Pancreas (tissue), 10 donors: ENCODE measurements around the gene GPN1. TPM values are rescaled to one million over a fixed set of nuclear protein-coding genes. Genes with fewer than 3 reads are reported as not detected.
"Not testable (repeated sequence)": the region's sequence is repeated elsewhere in the genome, so short reads cannot be mapped to it uniquely, and the experiment has no call there.

Experiments
- ATAC-seq, 4 donors: fragments of 200-7000 bp; cut with Tn5 transposase; one replicate each; pipeline versions ENCODE4 v1.8.0 to v1.9.1; 2020; ENCODE audit warnings: mild to moderate bottlenecking in 4 of 4, moderate library complexity in 4 of 4
- DNase-seq, 6 donors: peaks; one replicate each; pipeline ENCODE4 v3.0.0-alpha.2; 2020
- FAIRE-seq: peaks from 2 replicates; lab custom pipeline; 2012; peaks lifted over from hg19 to GRCh38; lab: Jason Lieb, UNC
- H3K27ac ChIP-seq, 4 donors: fragments of 200-600 bp; sonication (generic); 1 replicate in 3 of 4; 2 replicates in 1 of 4; pipeline versions ENCODE4 v1.5.0 to v1.8.0; 2020
- H3K27me3 ChIP-seq, 4 donors: fragments of 200-600 bp; one replicate each; pipeline ENCODE4 v1.8.0; 2021
- H3K36me3 ChIP-seq, 3 donors: fragments of 200-600 bp; sonication (generic) in 1 of 3; one replicate each; pipeline versions ENCODE4 v1.5.0 to v1.8.0; 2020 to 2021
- H3K4me1 ChIP-seq, 3 donors: fragments of 200-600 bp; one replicate each; pipeline ENCODE4 v1.8.0; 2021
- H3K4me3 ChIP-seq, 4 donors: fragments of 200-600 bp; sonication (generic) in 2 of 4; one replicate each; pipeline versions ENCODE4 v1.5.0 to v1.8.0; 2020 to 2021
- H3K9me3 ChIP-seq, 4 donors: fragments of 200-600 bp; one replicate each; pipeline ENCODE4 v1.8.0; 2021
- WGBS, 2 donors: extraction: QIAGEN DNeasy Blood & Tissue Kit; methylation state at CpG; one replicate each; pipeline ENCODE4 v1.1.7; 2013; 5-methylcytosine and 5-hydroxymethylcytosine counted together
- intact Hi-C, 3 donors: fragments of 100-400 bp; cut with DNase I; formaldehyde crosslinking; loops; one replicate each; pipeline versions ENCODE4 v1.11.1 to v1.14.2; 2022
- polyA plus RNA-seq, 2 donors: library from polyadenylated mRNA; stranded (reverse); fragments of 200-250 nt; gene quantifications; one replicate each; pipeline ENCODE4 v1.2.3, GENCODE V29; 2013
- total RNA-seq, 6 donors: library from RNA; stranded (reverse); fragmentation: NEBNext Ultra II Directional in 4 of 6; extraction: Animal tissue kit (Norgen Biotek cat#: 25700) in 4 of 6; gene quantifications; one replicate each; pipeline versions ENCODE4 v1.2.1 to v1.2.4, GENCODE V29; 2021 to 2023
- TF ChIP-seq, protein P1 (sequence below), 4 donors: fragments of 200-600 bp; sonication (generic) in 3 of 4; IDR thresholded peaks; one replicate each; pipeline versions ENCODE4 v1.5.0 to v1.8.0; 2021; ENCODE audit warnings: antibody characterized with exemption in 4 of 4
- donor health status: healthy with polysubstance abuse.
- donor health status: DM: no; HTN: no; CAD: no; lungs with moderate emphysema.
- donor health status: DM: no; HTN: no; CAD: no.
- donor health status: control.
- donor health status: control.
- donor health status: Bipolar disorder and iron deficiency.
- donor health status: DM: yes; HTN: yes; CAD: no.
- donor health status: DM: no; HTN: no; CAD: no.
- donor health status: DM: no; HTN: no; CAD: no.
- donor health status: DM: yes; HTN: yes; CAD: no.

GPN1 gene
- total and polyA plus RNA-seq, 8 donors: 7.9 to 17.0 (median 12.0) TPM

DNA sequence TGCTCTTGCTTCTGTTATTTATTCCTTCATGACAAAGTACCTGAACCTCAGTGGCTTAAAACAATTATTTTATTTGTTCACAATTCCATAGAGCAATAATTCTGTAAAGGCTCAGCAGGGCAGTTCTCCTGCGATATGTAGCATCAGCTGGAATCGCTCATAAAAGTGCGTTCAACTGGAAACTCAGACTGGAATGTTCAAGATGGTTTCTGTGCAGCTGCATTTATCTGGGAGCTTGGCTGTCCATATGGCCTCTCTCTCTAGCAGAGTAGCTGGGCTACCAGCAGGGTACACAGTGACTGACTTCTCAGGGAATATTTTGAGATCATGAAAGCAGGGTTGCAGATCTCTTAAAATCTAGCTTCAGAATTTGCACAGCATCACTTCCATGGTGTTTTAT is 13.5 kb upstream of the GPN1 start:
- no peaks in the 10 kb centered on the region for H3K9me3 ChIP-seq
- H3K27me3 ChIP-seq: no peaks in the 10 kb centered on the region
- FAIRE-seq (no peak), ATAC-seq (no peak), DNase-seq (no peak)
- H3K4me1 ChIP-seq: no peaks in the 10 kb centered on the region
- TF ChIP-seq, protein P1, sequence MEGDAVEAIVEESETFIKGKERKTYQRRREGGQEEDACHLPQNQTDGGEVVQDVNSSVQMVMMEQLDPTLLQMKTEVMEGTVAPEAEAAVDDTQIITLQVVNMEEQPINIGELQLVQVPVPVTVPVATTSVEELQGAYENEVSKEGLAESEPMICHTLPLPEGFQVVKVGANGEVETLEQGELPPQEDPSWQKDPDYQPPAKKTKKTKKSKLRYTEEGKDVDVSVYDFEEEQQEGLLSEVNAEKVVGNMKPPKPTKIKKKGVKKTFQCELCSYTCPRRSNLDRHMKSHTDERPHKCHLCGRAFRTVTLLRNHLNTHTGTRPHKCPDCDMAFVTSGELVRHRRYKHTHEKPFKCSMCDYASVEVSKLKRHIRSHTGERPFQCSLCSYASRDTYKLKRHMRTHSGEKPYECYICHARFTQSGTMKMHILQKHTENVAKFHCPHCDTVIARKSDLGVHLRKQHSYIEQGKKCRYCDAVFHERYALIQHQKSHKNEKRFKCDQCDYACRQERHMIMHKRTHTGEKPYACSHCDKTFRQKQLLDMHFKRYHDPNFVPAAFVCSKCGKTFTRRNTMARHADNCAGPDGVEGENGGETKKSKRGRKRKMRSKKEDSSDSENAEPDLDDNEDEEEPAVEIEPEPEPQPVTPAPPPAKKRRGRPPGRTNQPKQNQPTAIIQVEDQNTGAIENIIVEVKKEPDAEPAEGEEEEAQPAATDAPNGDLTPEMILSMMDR (IDR thresholded peaks at IDR 0.05): no peak
- H3K36me3 ChIP-seq: peaks cover 0 to 36% (median 13%) of the 10 kb centered on the region in 3 donors
- no peak overlapping the region for H3K4me3 ChIP-seq
- intact Hi-C loops: no loop called here
- 96 to 98% methylated on average over 3 of the region's 3 CpGs for WGBS, 2 donors
- H3K27ac ChIP-seq: no peak overlapping the region

DNA sequence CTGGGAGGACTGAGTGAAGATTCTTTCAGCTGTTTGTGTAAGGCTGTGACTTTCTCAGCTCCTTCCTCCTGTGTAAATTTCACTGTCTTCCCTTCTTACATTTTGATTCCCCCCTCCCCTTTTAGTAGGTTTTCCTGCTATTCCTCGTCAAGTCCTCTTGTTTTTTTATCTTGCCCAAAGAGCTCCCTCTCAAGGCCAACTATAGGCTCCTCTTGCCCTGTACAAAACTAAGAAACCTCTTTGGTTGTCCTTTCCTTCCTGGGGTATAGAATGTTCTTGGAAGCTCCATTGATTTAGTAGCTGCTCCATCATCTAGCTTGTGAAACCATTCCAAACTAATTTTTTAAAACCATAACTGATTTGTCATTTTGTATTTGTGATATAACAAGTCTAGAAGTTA is 7.3 kb upstream of the GPN1 start:
- Histone ChIP-seq H3K9me3 (no peaks in the 10 kb centered on the region), H3K4me3 (no peak overlapping the region), H3K4me1 (no peaks in the 10 kb centered on the region), H3K27ac (no peak overlapping the region), H3K27me3 (no peaks in the 10 kb centered on the region), H3K36me3 (peaks cover 0 to 30% (median 4%) of the 10 kb centered on the region in 3 donors)
- DNase-seq: no peak
- no peak for FAIRE-seq
- no peak for ATAC-seq
- intact Hi-C loops: no loop called here
- WGBS, 2 donors: 81 to 84% methylated on average over 1 of the region's 1 CpG
- TF ChIP-seq, protein P1 (IDR thresholded peaks at IDR 0.05): no peak

DNA sequence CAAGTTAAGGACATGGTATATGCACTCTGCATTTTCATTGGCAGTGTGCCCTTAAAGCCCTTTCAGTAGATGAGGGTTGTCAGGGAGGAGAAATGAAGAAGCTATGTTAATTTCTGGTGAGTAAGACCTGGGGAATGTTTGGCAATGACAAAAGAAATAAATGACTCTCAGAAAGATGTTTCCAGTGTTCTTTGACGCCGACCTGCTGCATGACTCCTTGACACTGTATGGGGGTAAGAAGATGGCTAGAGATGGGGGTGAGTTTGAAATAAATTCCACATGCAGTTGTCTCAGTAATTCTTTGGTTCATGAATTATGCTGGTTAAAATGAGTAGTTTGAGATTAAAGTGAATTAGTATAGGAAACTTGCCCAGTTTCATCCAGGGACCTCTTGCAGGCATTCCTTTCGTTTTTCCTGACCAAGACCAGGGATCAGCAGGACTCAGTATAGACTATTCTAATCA is 5.9 kb upstream of the GPN1 start:
- Histone ChIP-seq H3K9me3 (no peaks in the 10 kb centered on the region), H3K4me3 (no peak overlapping the region), H3K27me3 (no peaks in the 10 kb centered on the region), H3K36me3 (peaks cover 0 to 18% (median 0%) of the 10 kb centered on the region in 3 donors), H3K4me1 (peaks cover 0 to 4% (median 2%) of the 10 kb centered on the region in 3 donors), H3K27ac (no peak overlapping the region)
- no peak for ATAC-seq
- TF ChIP-seq, protein P1 (IDR thresholded peaks at IDR 0.05): no peak
- intact Hi-C loops: no loop called here
- no peak for DNase-seq
- 72 to 73% methylated on average over 3 of the region's 3 CpGs for WGBS, 2 donors
- no peak for FAIRE-seq

DNA sequence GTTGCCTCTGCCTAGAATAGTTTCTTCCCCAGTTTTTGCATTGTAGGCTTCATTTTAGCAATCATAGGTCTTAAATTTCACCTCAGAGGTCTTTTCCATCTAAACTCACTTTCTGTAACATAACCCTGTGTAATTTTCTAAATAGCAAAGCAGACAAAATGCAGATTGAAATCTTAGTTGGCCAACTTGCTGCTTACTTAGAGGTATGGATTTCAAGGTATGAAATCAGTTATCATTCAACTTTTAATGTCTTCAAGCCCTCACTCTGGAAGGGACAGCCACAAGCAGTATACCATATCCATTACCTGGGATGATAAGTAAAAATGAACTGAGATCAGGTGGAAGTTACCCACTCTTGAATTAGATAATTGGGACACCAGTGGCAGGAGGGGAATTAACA is 3.9 kb upstream of the GPN1 start:
- no peak overlapping the region for H3K4me3 ChIP-seq
- DNase-seq: no peak
- peaks cover 0 to 11% (median 0%) of the 10 kb centered on the region in 3 donors for H3K36me3 ChIP-seq
- peaks cover 0 to 13% (median 4%) of the 10 kb centered on the region in 3 donors for H3K4me1 ChIP-seq
- intact Hi-C loops: no loop called here
- H3K27ac ChIP-seq: no peak overlapping the region
- TF ChIP-seq, protein P1 (IDR thresholded peaks at IDR 0.05): no peak
- no peaks in the 10 kb centered on the region for H3K27me3 ChIP-seq
- no peaks in the 10 kb centered on the region for H3K9me3 ChIP-seq
- FAIRE-seq: no peak
- no peak for ATAC-seq

DNA sequence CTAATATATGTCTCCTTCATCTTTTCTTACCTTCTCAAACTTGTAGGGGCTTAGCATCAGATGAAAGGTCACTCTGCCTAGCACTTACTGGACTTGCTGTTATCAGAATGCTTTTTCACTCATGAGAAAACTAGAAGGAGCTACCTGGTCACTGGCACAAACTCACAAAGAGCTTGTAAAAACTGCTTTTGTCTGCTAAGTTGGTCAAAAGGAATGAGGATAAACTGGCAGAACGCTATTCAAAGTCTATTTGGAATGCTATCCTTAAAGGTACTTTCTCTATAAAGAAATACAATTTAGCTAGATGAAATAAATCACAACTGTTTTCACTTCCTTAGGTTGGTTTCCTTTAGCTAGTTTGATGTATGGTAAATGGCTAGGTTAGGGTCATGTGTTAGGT is 2.5 kb upstream of the GPN1 start:
- WGBS, 2 donors: 86 to 97% methylated on average over 1 of the region's 1 CpG
- H3K27me3 ChIP-seq, FAIRE-seq, H3K27ac ChIP-seq, H3K36me3 ChIP-seq, intact Hi-C loops, H3K4me3 ChIP-seq, ATAC-seq, H3K9me3 ChIP-seq, DNase-seq: not testable (repeated sequence)
- H3K4me1 ChIP-seq: peaks cover 0 to 17% (median 4%) of the 10 kb centered on the region in 3 donors

DNA sequence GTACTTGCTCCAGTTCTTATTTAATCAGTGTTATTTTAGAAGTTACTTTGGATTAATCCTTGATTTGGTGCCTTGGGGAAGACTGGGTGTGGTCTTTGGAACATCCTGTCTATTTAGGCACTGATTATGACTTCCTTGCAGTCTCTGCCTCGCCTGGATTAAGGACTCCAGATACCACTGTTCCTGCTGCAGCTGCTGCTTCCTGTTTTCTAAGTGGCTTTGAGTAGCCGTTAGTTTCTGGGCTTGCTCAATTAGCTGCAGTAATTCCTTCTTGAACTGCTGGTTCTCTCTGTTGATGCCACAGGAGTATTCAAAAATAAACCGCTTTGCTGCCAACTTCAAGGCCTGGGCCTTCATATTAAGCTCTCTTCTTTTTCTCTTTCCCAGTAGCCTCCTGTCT is 1.9 kb upstream of the GPN1 start:
- H3K36me3 ChIP-seq, H3K9me3 ChIP-seq, H3K27me3 ChIP-seq, ATAC-seq, H3K4me3 ChIP-seq, FAIRE-seq, H3K27ac ChIP-seq, intact Hi-C loops, DNase-seq: not testable (repeated sequence)
- 75 to 78% methylated on average over 3 of the region's 3 CpGs for WGBS, 2 donors
- peaks cover 0 to 17% (median 4%) of the 10 kb centered on the region in 3 donors for H3K4me1 ChIP-seq
